ENCODE data around the gene BUD31. TPM values are rescaled to one million over a fixed set of nuclear protein-coding genes. Genes with fewer than 3 reads are reported as not detected.
A peak's percentile ranks its signal among the peaks of the same experiment; 100 is the strongest.
"Not testable (repeated sequence)": the region's sequence is repeated elsewhere in the genome, so short reads cannot be mapped to it uniquely, and the experiment has no call there.

BUD31 gene
- total and polyA plus RNA-seq, 7 donors: 44.6 to 141 (median 89.8) TPM

DNA sequence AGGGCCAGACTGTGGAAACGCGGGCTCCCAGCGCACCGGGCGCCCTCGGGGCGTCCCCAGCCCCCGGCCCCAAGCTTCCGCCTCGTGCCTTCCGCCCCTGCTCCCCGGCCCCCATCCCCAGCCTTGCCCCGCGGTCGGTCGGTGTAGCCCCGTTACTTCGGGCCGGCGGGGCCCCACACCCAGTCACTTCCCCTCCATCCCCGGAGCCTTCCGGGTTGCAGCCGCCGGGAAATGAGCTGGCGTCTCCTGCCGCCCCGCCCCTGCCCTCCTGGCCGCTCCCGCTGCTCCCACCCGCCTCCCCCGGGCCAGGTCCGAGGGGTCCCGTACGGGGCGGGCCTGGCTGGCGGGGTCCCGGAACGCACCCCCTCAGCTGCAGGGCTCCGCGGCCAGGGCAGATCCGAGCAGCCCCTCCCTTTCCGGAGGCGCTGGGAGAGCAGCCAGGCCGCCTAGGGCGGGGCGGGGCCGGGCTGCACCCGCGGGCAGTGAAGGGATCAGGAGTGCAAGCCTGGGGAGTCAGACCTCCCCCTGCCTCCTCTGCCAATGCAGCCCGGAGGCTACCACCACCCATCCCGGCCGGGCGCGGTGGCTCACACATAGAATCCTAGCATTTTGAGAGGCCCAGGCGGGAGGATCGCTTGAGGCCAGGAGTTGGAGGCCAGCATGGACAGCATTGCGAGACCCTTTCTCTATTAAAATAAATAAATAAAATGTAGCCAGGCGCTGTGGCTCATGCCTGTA lies 33.5 kb upstream of the BUD31 start:
- Histone ChIP-seq H3K36me3 (no peaks in the 10 kb centered on the region), H3K4me1 (peaks cover 0 to 42% (median 37%) of the 10 kb centered on the region in 4 donors), H3K27ac (peak overlapping the region; percentile 82 to 89 (median 85)), H3K27me3 (no peaks in the 10 kb centered on the region), H3K4me3 (peak overlapping the region; percentile 74 to 100 (median 80)), H3K9me3 (no peaks in the 10 kb centered on the region)
- peak; percentile 88 for DNase-seq
- TF ChIP-seq POLR2A (IDR thresholded peaks at IDR 0.05): no peak
- peak in 3 of 4 donors; percentile 58 to 78 (median 72) for TF ChIP-seq POLR2AphosphoS5 (IDR thresholded peaks at IDR 0.05)
- peak in 1 of 4 donors; percentile 44 for TF ChIP-seq EP300 (IDR thresholded peaks at IDR 0.05)
- 1 to 4% methylated on average over 58 of the region's 58 CpGs for WGBS, 2 donors
- intact Hi-C loops (cut with DNase I): no loop called here

GRCh38 chr7:99379043-99379577 lies 29.7 kb upstream of the BUD31 start:
- Histone ChIP-seq H3K9me3 (no peaks in the 10 kb centered on the region), H3K27ac (peak overlapping the region; percentile 78 to 85 (median 84)), H3K36me3 (no peaks in the 10 kb centered on the region), H3K27me3 (no peaks in the 10 kb centered on the region), H3K4me1 (peaks cover 0 to 49% (median 42%) of the 10 kb centered on the region in 4 donors), H3K4me3 (peak overlapping the region in 2 of 4 donors; percentile 9 to 21)
- peak; percentile 90 for DNase-seq
- WGBS, 2 donors: 28 to 56% methylated on average over 7 of the region's 7 CpGs
- no peak for TF ChIP-seq POLR2A (IDR thresholded peaks at IDR 0.05)
- peak in 3 of 4 donors; percentile 19 to 57 (median 35) for TF ChIP-seq POLR2AphosphoS5 (IDR thresholded peaks at IDR 0.05)
- intact Hi-C loops (cut with DNase I): no loop called here

DNA sequence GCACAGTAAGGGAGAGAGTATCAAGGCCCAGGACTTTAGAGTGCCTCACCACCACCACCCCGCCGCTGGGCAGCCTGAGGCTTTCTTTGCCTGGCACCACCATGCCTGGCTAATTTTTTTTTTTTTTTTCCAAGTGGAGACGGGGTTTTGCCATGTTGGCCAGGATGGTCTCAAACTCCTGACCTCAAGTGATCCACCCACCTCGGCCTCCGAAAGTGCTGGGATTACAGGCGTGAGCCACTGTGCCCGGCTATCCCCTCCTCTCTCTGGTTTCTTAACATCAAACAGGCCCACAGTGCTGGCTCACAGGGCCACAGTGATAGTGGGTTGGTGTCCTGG lies 29.1 kb upstream of the BUD31 start:
- WGBS, 2 donors: 57 to 82% methylated on average over 7 of the region's 7 CpGs
- peaks cover 0 to 44% (median 39%) of the 10 kb centered on the region in 4 donors for H3K4me1 ChIP-seq

GRCh38 chr7:99380032-99380822 lies 28.5 kb upstream of the BUD31 start:
- intact Hi-C loops (cut with DNase I): no loop called here
- H3K27ac ChIP-seq: peak overlapping the region; percentile 78 to 85 (median 84)
- peak overlapping the region in 2 of 4 donors; percentile 9 to 21 for H3K4me3 ChIP-seq
- H3K9me3 ChIP-seq: no peaks in the 10 kb centered on the region
- no peaks in the 10 kb centered on the region for H3K27me3 ChIP-seq
- TF ChIP-seq POLR2AphosphoS5 (IDR thresholded peaks at IDR 0.05) (peak in 1 of 4 donors; percentile 6), EP300 (IDR thresholded peaks at IDR 0.05) (no peak)
- DNase-seq: no peak
- WGBS, 2 donors: 38 to 74% methylated on average over 12 of the region's 12 CpGs
- peaks cover 0 to 43% (median 38%) of the 10 kb centered on the region in 4 donors for H3K4me1 ChIP-seq
- no peaks in the 10 kb centered on the region for H3K36me3 ChIP-seq

More for the DNA sequence above, 29.1 kb upstream of the BUD31 start:
- DNase-seq; H3K9me3 ChIP-seq; H3K36me3 ChIP-seq; H3K27me3 ChIP-seq; intact Hi-C loops (cut with DNase I): not testable (repeated sequence)
- peak overlapping the region in 2 of 4 donors; percentile 9 to 21 for H3K4me3 ChIP-seq
- H3K27ac ChIP-seq: peak overlapping the region; percentile 78 to 85 (median 84)

DNA sequence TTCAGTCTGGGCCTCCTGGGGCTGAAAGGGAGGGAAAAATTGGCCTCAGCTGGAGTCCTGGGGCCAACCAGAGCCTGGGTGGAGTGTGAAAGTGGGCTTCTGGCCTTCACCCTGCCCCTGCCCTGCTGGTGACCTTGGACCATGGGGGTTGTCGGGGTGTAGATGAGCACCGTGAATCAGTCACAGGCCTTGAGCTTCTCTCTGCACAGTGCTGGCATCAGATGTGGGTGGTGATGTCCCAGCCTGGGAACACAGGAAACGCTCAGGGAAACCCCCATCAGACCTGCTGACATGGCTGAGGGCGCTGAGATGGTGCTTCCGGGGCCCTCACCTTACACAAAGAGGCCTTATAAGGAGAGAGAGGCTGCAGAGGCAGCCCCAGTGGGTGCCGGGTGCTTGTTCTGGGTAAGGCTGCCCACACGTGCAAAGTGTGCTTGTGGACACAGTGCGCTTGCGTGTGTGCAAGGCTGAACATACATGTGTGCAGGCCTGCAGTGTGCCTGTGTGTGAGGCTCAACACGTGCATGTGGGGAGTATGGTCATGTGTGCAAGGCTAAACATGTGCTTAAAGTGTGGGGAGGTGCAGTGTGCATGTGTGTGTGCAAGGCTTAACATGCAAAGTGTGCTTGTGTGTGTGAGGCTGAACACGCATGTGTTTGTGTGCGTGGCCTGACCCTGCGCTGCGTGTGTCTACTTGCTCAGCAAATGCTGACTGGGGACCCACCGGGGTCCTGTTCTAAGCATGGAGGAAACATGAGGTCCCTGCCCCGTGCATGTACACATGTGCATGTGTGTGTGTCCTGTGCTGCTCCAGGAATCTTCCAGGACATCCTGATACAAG lies 27.7 kb upstream of the BUD31 start:
- DNase-seq: no peak
- WGBS, 2 donors: 60 to 78% methylated on average over 16 of the region's 16 CpGs
- Histone ChIP-seq H3K27me3 (no peaks in the 10 kb centered on the region), H3K9me3 (no peaks in the 10 kb centered on the region), H3K27ac (peak overlapping the region; percentile 78 to 85 (median 84)), H3K36me3 (peaks cover 0 to 2% (median 0%) of the 10 kb centered on the region in 4 donors), H3K4me1 (peaks cover 0 to 35% (median 31%) of the 10 kb centered on the region in 4 donors), H3K4me3 (no peak overlapping the region)
- TF ChIP-seq EP300 (IDR thresholded peaks at IDR 0.05) (no peak), POLR2AphosphoS5 (IDR thresholded peaks at IDR 0.05) (no peak), POLR2A (IDR thresholded peaks at IDR 0.05) (no peak)
- TF ChIP-seq, protein P1, sequence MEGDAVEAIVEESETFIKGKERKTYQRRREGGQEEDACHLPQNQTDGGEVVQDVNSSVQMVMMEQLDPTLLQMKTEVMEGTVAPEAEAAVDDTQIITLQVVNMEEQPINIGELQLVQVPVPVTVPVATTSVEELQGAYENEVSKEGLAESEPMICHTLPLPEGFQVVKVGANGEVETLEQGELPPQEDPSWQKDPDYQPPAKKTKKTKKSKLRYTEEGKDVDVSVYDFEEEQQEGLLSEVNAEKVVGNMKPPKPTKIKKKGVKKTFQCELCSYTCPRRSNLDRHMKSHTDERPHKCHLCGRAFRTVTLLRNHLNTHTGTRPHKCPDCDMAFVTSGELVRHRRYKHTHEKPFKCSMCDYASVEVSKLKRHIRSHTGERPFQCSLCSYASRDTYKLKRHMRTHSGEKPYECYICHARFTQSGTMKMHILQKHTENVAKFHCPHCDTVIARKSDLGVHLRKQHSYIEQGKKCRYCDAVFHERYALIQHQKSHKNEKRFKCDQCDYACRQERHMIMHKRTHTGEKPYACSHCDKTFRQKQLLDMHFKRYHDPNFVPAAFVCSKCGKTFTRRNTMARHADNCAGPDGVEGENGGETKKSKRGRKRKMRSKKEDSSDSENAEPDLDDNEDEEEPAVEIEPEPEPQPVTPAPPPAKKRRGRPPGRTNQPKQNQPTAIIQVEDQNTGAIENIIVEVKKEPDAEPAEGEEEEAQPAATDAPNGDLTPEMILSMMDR (IDR thresholded peaks at IDR 0.05): no peak
- intact Hi-C loops (cut with DNase I): no loop called here

- 82 to 84% methylated on average over 7 of the region's 7 CpGs for WGBS, 2 donors
- H3K4me1 ChIP-seq: peaks cover 0 to 32% (median 27%) of the 10 kb centered on the region in 4 donors
- intact Hi-C loops (cut with DNase I): no loop called here
Measured at GRCh38 chr7:99381664-99382075, 27.1 kb upstream of the BUD31 start.

More at GRCh38 chr7:99381664-99382075, 27.1 kb upstream of the BUD31 start:
- Histone ChIP-seq H3K36me3 (peaks cover 0 to 6% (median 3%) of the 10 kb centered on the region in 4 donors), H3K4me3 (no peak overlapping the region), H3K27ac (peak overlapping the region in 1 of 4 donors; percentile 12), H3K27me3 (no peaks in the 10 kb centered on the region), H3K9me3 (no peaks in the 10 kb centered on the region)
- DNase-seq: no peak
- TF ChIP-seq EP300 (IDR thresholded peaks at IDR 0.05) (no peak), POLR2AphosphoS5 (IDR thresholded peaks at IDR 0.05) (no peak), POLR2A (IDR thresholded peaks at IDR 0.05) (no peak)
